OCI-LY1 (cell line): ENCODE measurements around the gene TLE5.
"Not testable (repeated sequence)": the region's sequence is repeated elsewhere in the genome, so short reads cannot be mapped to it uniquely, and the experiment has no call there.

ENCODE experiments used
- H2AFZ ChIP-seq: fragments of 200-600 bp; sonication (generic), shearing (Covaris generic); 2 replicates; pipeline ENCODE4 v1.6.0; 2014; ENCODE audit warnings: antibody characterized with exemption, mild to moderate bottlenecking, low read length
- H3F3A ChIP-seq: fragments of 200-600 bp; sonication (generic), shearing (Covaris generic); 2 replicates; pipeline ENCODE4 v1.6.0; 2014; ENCODE audit warnings: mild to moderate bottlenecking, antibody characterized with exemption, low read length, moderate library complexity; ENCODE audit not compliant: insufficient read depth
- H3K27ac ChIP-seq: fragments of 200-600 bp; sonication (generic); 2 replicates; pipeline ENCODE4 v1.5.1; 2014; ENCODE audit warnings: low read length, mixed run types, mild to moderate bottlenecking, low read depth; ENCODE audit not compliant: poor library complexity, severe bottlenecking
- H3K27me3 ChIP-seq: fragments of 200-600 bp; sonication (generic); 2 replicates; pipeline ENCODE4 v1.6.0; 2014; ENCODE audit warnings: antibody characterized with exemption, mild to moderate bottlenecking, low read length, moderate library complexity; ENCODE audit not compliant: insufficient read depth
- H3K36me3 ChIP-seq: fragments of 200-600 bp; sonication (generic); 2 replicates; pipeline ENCODE4 v1.6.1; 2014; ENCODE audit warnings: mild to moderate bottlenecking, antibody characterized with exemption, low read length, moderate library complexity, mixed read lengths; ENCODE audit not compliant: insufficient read depth
- H3K4me1 ChIP-seq: fragments of 200-600 bp; sonication (generic); 2 replicates; pipeline ENCODE4 v1.5.1; 2014; ENCODE audit warnings: mild to moderate bottlenecking, low read length, moderate library complexity; ENCODE audit not compliant: insufficient read depth, severe bottlenecking
- H3K4me2 ChIP-seq: fragments of 200-600 bp; sonication (generic), shearing (Covaris generic); 2 replicates; pipeline ENCODE4 v1.6.1; 2014; ENCODE audit warnings: low read length
- H3K4me3 ChIP-seq: fragments of 200-600 bp; sonication (generic); 2 replicates; pipeline ENCODE4 v1.5.1; 2014; ENCODE audit warnings: low read length, low read depth, mild to moderate bottlenecking, mixed read lengths; ENCODE audit not compliant: poor library complexity, severe bottlenecking
- H3K79me2 ChIP-seq: fragments of 200-600 bp; shearing (Covaris generic); 2 replicates; pipeline ENCODE4 v1.6.1; 2016; ENCODE audit warnings: mixed run types, low read length, mixed read lengths; ENCODE audit not compliant: insufficient read depth
- H3K9ac ChIP-seq: fragments of 200-600 bp; sonication (generic), shearing (Covaris generic); 2 replicates; pipeline ENCODE4 v1.6.1; 2014; ENCODE audit warnings: mild to moderate bottlenecking, low read length, mixed read lengths
- H3K9me2 ChIP-seq: fragments of 200-600 bp; sonication (generic), shearing (Covaris generic); 2 replicates; pipeline ENCODE4 v1.6.1; 2014; ENCODE audit warnings: low read depth, mild to moderate bottlenecking, low read length, mixed read lengths
- H3K9me3 ChIP-seq: fragments of 200-600 bp; shearing (Covaris generic); 2 replicates; pipeline ENCODE4 v1.6.1; 2014; ENCODE audit warnings: low read length, mixed read lengths
- H4K20me1 ChIP-seq: fragments of 200-600 bp; sonication (generic), shearing (Covaris generic); 2 replicates; pipeline ENCODE4 v1.6.0; 2016; ENCODE audit warnings: mild to moderate bottlenecking, low read length; ENCODE audit not compliant: insufficient read depth
- EZH2 ChIP-seq: fragments of 200-600 bp; sonication (generic), shearing (Covaris generic); IDR thresholded peaks from 2 replicates; pipeline ENCODE4 v1.8.0; 2017; ENCODE audit warnings: borderline replicate concordance, mixed run types, mild to moderate bottlenecking, antibody characterized with exemption, low read length, moderate library complexity, mixed read lengths
- TF ChIP-seq, protein P1 (sequence below): fragments of 200-600 bp; sonication (generic), shearing (Covaris generic); IDR thresholded peaks from 2 replicates; pipeline ENCODE4 v1.5.1; 2017; ENCODE audit warnings: mild to moderate bottlenecking, antibody characterized with exemption, low read length, moderate library complexity, mixed read lengths

TLE5 gene

DNA sequence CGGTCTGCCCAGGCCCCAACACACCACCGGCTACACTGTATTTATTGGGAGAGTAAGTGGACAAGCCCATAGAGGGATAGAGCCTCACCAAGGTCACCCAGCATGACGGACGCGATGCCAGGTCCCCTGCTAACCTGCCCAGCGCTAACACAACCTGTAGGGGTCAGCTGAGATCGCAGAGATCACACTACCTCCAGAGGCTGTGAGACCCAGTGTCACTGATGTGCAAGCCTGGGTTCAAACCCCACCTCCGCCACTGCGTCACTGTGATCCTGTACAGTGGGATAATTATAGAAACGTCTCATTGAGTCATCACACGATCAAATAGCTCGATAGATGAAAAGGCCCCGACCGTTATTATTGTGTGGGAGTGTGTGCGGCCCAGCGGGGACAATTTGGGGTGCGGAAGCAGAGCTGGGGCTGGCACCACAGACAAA, 22.6 kb downstream of the TLE5 start:
- H3K79me2 ChIP-seq: no peaks in the 10 kb centered on the region
- no peak overlapping the region for H3K4me3 ChIP-seq
- H4K20me1 ChIP-seq: no peaks in the 10 kb centered on the region
- H3K27me3 ChIP-seq: peaks cover 22% of the 10 kb centered on the region
- H3K27ac ChIP-seq: no peak overlapping the region
- no peaks in the 10 kb centered on the region for H3K36me3 ChIP-seq
- H3K9me3 ChIP-seq: no peaks in the 10 kb centered on the region
- TF ChIP-seq, protein P1, sequence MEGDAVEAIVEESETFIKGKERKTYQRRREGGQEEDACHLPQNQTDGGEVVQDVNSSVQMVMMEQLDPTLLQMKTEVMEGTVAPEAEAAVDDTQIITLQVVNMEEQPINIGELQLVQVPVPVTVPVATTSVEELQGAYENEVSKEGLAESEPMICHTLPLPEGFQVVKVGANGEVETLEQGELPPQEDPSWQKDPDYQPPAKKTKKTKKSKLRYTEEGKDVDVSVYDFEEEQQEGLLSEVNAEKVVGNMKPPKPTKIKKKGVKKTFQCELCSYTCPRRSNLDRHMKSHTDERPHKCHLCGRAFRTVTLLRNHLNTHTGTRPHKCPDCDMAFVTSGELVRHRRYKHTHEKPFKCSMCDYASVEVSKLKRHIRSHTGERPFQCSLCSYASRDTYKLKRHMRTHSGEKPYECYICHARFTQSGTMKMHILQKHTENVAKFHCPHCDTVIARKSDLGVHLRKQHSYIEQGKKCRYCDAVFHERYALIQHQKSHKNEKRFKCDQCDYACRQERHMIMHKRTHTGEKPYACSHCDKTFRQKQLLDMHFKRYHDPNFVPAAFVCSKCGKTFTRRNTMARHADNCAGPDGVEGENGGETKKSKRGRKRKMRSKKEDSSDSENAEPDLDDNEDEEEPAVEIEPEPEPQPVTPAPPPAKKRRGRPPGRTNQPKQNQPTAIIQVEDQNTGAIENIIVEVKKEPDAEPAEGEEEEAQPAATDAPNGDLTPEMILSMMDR: peak; percentile 23; the same call in 1 of the 2 replicates
- no peak for TF ChIP-seq EZH2
- H2AFZ ChIP-seq: no peak overlapping the region
- no peak overlapping the region for H3K4me2 ChIP-seq
- no peaks in the 10 kb centered on the region for H3F3A ChIP-seq
- H3K9me2 ChIP-seq: no peaks in the 10 kb centered on the region
- H3K9ac ChIP-seq: no peak overlapping the region
- H3K4me1 ChIP-seq: peaks cover 15% of the 10 kb centered on the region

DNA sequence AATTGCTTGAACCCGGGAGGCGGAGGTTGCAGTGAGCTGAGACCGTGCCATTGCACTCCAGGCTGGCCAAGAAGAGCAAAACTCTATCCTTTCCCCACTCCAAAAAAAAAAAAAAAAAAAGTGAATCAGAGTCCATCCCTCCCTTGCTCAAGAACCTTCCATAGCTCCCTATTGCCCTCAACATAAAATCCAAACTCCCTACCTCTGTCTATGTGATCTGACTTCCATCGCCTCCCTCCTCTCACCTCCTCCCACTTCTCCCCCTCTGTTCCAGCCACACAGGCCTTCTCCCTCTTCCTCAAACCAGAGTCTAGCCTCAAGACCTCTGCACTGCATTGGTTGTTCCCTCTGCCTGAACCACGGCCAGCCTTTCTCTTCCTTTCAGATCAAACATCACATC, 23.2 kb downstream of the TLE5 start:
- Histone ChIP-seq H3K27me3 (peaks cover 26% of the 10 kb centered on the region), H3K4me2 (no peak overlapping the region), H3K4me1 (peaks cover 15% of the 10 kb centered on the region), H3F3A (no peaks in the 10 kb centered on the region), H3K9me2 (no peaks in the 10 kb centered on the region), H3K27ac (no peak overlapping the region), H4K20me1 (no peaks in the 10 kb centered on the region), H3K9me3 (no peaks in the 10 kb centered on the region), H3K4me3 (no peak overlapping the region), H3K9ac (no peak overlapping the region), H3K36me3 (no peaks in the 10 kb centered on the region), H3K79me2 (no peaks in the 10 kb centered on the region), H2AFZ (no peak overlapping the region)
- TF ChIP-seq EZH2: no peak
- TF ChIP-seq, protein P1: no peak

DNA sequence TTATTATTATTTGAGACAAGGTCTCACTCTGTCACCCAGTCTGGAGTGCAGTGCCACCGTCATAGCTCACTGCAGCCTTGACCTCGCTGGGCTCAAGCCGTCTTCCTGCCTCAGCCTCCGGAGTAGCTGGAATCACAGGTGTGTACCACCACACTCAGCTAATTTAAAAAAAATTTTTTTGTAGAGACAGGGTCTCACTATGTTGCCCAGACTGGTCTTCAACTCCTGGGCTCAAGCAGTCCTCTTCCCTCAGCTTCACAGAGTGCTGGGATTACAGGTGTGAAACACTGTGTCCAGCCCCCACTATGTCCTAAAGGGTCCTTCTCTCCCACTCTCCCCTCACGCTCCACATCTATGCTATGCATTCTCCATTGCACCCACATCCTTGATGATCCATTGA, 24.1 kb downstream of the TLE5 start:
- H3F3A ChIP-seq: no peaks in the 10 kb centered on the region
- H3K4me3 ChIP-seq: no peak overlapping the region
- TF ChIP-seq, protein P1: no peak
- no peak for TF ChIP-seq EZH2
- no peaks in the 10 kb centered on the region for H3K9me2 ChIP-seq
- H3K9me3 ChIP-seq: no peaks in the 10 kb centered on the region
- no peak overlapping the region for H3K9ac ChIP-seq
- peaks cover 31% of the 10 kb centered on the region for H3K27me3 ChIP-seq
- no peaks in the 10 kb centered on the region for H4K20me1 ChIP-seq
- no peak overlapping the region for H3K4me2 ChIP-seq
- no peak overlapping the region for H3K27ac ChIP-seq
- no peaks in the 10 kb centered on the region for H3K79me2 ChIP-seq
- no peak overlapping the region for H2AFZ ChIP-seq
- H3K36me3 ChIP-seq: no peaks in the 10 kb centered on the region
- H3K4me1 ChIP-seq: peaks cover 15% of the 10 kb centered on the region

DNA sequence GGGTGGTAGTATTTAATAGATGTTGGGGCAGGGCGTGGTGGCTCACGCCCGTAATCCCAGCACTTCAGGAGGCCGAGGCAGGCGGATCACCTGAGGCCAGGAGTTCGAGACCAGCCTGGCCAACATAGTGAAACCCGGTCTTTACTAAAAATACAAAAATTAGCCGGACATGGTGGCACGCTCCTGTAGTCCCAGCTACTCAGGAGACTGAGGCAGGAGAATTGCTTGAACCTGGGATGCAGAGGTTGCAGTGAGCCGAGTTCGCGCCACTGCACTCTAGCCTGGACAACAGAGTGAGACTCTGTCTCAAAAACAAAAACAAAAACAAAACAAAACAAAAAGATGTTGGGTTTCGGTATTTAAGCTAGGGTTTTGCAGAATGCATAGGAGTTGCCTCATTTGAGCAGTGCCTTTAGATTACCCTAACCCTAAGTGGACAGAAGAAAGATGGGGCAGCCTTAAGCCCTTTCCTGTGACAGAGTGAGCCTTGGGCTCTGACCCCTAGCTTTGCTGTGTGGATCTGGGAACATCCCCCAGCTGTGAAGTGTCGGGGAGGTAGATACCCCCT, 25.2 kb downstream of the TLE5 start:
- peaks cover 31% of the 10 kb centered on the region for H3K27me3 ChIP-seq
- not testable (repeated sequence) for H3K79me2 ChIP-seq, H3K9ac ChIP-seq, H3K9me2 ChIP-seq, H3F3A ChIP-seq, H3K27ac ChIP-seq, H4K20me1 ChIP-seq, H3K4me2 ChIP-seq, H2AFZ ChIP-seq, H3K4me3 ChIP-seq, H3K36me3 ChIP-seq, H3K9me3 ChIP-seq
- peaks cover 15% of the 10 kb centered on the region for H3K4me1 ChIP-seq
